Gastrocnemius medialis (tissue), 4 donors: ENCODE results near the gene PLEKHA4.

Experiments
- POLR2A ChIP-seq, 2 donors: fragments of 450-650 bp; IDR thresholded peaks; one replicate each; pipeline ENCODE4 v1.6.1; 2017; ENCODE audit warnings: antibody characterized with exemption in 2 of 2, mild to moderate bottlenecking in 2 of 2, moderate library complexity in 2 of 2
- TF ChIP-seq, protein P1 (sequence below), 5 experiments: fragments of 450-650 bp in 3 of 5; fragments of 200-600 bp in 2 of 5; sonication (generic) in 2 of 5; IDR thresholded peaks in 4 of 5; conservative IDR thresholded peaks in 1 of 5; 1 replicate in 4 of 5; 2 replicates in 1 of 5; pipeline ENCODE4 v1.5.1; 2016 to 2019; ENCODE audit warnings: antibody characterized with exemption in 5 of 5, mild to moderate bottlenecking in 3 of 5, moderate library complexity in 3 of 5

DNA sequence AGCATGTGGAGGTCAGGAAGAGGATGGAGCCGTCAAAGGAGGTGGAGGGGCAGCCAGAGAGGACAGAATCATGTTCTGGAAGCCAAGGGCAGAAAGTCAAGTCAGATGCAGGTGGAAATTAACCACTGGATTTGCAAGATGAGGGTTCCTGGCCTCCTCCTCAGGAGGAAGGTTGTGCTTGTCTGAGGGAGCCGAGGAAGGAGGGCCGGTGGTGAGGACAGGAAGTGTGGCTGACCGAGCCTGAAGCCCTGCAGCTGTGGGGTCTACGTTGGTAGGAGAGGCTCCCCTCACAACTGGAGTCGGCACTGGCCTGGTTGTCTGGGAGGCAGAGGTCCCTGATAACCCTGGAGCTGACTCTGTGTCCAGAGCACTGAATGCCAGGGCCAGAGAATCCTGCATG, 49.7 kb upstream of the PLEKHA4 start:
- TF ChIP-seq, protein P1, sequence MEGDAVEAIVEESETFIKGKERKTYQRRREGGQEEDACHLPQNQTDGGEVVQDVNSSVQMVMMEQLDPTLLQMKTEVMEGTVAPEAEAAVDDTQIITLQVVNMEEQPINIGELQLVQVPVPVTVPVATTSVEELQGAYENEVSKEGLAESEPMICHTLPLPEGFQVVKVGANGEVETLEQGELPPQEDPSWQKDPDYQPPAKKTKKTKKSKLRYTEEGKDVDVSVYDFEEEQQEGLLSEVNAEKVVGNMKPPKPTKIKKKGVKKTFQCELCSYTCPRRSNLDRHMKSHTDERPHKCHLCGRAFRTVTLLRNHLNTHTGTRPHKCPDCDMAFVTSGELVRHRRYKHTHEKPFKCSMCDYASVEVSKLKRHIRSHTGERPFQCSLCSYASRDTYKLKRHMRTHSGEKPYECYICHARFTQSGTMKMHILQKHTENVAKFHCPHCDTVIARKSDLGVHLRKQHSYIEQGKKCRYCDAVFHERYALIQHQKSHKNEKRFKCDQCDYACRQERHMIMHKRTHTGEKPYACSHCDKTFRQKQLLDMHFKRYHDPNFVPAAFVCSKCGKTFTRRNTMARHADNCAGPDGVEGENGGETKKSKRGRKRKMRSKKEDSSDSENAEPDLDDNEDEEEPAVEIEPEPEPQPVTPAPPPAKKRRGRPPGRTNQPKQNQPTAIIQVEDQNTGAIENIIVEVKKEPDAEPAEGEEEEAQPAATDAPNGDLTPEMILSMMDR (IDR thresholded peaks at IDR 0.05 in 4 of 5, conservative IDR thresholded peaks at IDR 0.05 in 1 of 5), result no peak
- no peak for TF ChIP-seq POLR2A (IDR thresholded peaks at IDR 0.05)
